ENCODE data around the gene HMX2.
"Not testable (repeated sequence)": the region's sequence is repeated elsewhere in the genome, so short reads cannot be mapped to it uniquely, and the experiment has no call there.

HMX2 gene

DNA sequence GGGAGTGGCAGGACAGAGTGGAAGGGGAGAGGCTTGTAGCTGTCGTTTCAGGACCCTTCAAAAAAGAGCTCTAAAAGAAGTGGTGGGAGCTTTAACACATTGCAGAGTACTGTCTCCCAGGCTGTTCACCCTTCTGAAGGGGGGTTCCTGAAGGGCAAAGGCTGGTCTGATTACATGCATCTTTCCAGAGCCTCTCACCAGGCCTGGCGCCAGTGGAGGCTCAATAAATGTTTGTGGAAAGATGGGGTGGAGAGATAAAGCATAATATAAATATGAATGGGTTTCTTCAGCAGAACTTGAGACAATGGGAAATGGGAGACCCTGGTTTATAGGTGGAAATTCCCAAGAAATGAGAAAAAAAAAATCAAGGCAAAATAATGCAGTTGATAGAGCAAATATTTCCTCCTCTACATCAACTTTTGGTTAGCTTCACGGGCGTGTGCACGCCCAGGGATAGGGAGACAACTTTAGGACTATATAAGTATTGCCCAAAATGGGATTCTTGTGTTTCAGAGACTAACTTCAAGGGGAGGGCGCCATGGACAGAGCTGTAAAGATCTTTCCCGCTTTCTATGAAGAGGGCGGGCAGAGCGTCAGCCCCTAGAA, 5.7 kb downstream of the HMX2 start:
- DNase-seq (ENCODE audit: low spot score), result no peak

DNA sequence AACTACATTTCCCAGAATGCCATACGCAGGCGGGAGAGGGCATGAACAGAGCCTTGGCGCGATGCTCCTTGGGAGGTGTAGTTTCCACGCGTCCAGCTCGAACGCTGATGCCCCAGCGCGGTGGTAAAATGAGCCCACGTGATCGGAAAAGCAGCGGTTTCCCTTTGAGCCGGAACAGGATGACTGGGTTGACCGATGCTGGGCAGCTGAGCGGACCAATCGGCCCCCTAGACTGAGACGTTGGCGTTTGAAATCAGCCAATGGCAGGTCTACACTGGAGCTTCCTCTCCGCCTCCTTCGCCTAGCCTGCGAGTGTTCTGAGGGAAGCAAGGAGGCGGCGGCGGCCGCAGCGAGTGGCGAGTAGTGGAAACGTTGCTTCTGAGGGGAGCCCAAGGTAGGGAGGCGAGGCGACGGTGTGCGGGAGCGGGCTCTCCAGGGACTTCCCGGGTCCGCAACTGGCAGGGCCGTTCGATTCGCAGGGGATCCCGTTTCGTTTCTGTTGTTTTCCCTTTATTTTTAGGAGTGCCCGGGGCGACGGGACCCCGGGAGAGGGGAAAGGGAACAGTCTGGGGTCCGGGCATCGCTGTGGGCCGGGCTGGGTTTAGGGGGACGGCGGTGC, 6.3 kb downstream of the HMX2 start, which contains the start of gene BUB3:
BUB3 (plus strand) TSS at position 311 of the 619 bp plus-strand sequence. CDS start 516 bp downstream, outside the sequence.
- DNase-seq (ENCODE audit: low spot score), result peak; percentile 100

DNA sequence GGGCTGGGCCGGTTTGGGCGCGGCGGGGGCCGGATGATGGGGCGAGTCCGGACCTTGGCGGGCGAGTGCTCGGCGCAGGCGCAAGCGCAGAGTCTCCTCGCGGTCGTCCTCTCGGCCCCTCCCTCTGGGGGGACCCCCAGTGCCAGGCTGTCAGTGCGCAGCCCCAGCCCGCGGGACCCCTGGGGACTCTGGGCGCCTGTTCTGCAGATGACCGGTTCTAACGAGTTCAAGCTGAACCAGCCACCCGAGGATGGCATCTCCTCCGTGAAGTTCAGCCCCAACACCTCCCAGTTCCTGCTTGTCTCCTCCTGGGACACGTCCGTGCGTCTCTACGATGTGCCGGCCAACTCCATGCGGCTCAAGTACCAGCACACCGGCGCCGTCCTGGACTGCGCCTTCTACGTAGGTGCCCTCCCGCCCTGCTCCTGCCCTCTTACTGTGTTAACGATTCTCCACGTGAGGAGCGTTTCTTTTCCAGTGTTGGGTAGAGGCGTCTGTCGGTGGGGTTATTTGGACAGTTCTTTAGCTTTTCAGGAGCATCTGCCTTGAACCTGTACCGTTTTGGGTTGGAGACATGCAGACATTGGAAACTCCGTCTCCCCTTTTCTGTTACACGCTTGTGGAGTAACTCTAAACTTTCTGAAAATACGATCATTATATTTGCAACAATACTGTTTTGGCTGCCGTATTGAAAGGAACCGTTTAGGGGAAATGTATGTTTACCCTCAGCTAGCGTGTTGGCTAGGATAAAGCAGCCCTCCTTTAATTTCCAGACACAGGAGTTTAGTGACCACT, 7.0 kb downstream of the HMX2 start:
- DNase-seq (ENCODE audit: low spot score), result no peak

DNA sequence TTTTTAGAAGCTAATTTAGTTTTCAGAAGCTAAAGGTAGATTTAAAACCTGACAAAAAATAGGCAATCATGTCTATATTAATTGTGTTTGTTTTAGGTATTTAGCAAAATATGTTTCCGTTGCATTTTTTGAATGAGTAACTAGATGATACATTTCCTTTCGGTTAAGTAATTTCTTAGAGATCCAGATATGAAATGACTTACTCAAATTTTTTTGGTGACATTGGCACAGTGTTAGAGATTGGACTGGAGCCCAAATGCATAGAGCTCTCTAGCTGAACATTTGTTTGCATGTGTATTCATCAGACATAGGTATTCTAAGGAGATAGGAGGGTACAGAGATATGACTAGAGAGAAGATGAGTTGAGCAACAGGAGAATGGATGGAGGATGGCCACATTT, 8.1 kb downstream of the HMX2 start:
- no peak for DNase-seq (ENCODE audit: low spot score)

DNA sequence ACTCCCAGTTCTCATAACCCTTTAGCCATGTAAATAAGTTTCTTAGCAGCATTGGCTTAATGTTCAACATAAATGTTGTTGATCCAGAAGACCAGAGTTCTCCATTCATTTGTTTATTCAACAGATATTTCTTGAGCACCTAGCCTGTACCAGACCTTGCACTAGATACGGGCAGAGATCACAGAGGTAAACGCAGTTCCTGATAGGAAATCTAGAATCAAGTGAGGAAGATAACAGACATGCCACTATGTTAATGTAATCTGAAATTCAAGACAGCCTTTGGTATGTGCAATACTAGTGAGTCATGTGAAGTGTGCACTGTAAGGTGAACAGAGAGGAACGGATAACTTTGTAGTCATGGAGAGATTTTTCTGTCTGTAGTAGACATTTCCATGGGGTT, 9.3 kb downstream of the HMX2 start:
- no peak for DNase-seq (ENCODE audit: low spot score)

DNA sequence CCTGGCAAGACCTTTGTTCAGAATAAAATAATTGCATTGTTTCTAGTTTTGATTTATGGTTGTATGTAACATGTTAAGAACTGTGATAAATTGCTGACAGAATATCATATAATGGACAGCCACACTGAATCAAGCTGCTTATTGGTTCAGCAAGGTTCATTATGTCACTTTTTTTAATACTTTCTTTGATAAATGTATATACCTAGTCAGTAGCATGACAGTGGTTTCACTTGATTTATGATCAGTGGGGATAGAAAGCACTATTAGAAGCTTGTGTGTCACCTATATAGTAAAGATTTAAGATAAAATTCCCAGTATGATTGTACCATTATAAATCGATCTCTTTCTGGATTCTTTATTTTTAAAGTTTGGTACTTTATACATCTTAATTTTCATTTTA, 10.7 kb downstream of the HMX2 start:
- DNase-seq (ENCODE audit: low spot score), result no peak

DNA sequence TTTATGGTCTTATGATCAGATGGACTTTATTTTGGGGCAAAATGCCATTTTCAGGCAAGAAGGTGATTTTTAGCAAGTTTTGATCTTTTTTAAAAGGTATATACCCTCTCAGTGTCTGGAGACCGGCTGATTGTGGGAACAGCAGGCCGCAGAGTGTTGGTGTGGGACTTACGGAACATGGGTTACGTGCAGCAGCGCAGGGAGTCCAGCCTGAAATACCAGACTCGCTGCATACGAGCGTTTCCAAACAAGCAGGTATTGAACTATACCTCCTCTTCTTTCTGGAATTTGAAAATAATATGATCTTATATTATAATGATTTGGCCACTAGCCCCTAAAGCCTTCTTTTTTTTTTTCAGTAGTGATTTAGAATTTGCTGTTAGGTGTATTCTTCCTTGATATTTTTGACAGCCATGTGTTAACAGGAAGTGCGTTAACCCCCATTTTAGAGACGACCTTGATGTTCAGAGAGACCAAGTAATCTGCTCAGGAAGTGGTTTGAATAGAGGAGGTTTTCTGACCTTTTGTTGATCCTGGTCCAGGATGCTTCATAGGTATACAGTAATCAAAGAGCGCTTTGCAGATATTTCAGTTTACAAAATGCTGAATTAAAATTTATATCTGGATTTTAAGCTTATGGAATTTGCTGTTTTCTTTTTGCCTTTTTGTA, 12.5 kb downstream of the HMX2 start:
- DNase-seq (ENCODE audit: low spot score), result no peak

DNA sequence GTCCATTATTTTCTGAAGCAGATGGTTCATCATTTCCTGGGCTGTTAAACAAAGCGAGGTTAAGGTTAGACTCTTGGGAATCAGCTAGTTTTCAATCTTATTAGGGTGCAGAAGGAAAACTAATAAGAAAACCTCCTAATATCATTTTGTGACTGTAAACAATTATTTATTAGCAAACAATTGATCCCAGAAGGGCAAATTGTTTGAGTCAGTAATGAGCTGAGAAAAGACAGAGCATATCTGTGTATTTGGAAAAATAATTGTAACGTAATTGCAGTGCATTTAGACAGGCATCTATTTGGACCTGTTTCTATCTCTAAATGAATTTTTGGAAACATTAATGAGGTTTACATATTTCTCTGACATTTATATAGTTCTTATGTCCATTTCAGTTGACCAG, 16.4 kb downstream of the HMX2 start:
- DNase-seq (ENCODE audit: low spot score), result no peak

DNA sequence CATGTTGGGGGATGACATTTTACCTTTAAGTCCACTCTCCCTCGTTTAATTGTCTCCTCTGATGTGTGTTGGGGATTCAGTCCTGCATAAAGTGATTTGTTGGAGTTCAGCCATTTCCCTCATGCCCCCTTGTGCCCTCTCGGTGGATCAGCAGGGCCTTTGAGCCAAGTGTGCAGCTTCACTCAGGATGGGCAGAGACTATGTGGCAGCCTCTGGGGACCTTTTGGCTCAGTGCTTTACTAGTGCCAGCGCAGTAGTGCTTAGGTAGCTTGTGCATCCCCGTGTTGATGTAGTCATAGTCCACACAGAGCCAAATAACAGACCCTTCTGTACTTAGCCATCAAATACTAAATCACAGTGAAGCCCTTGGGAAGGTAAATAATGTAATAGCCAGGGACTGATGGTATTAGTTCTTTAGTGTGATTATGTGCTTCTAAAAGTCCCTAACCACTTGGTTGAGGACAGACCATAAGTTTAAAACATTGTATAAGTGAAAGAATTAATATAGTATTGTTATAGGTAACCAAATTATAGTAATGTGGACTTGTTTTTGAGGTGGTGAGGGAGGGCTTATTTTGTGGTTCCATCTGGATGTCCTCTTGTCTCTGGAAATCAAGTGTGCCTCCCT, 17.6 kb downstream of the HMX2 start:
- no peak for DNase-seq (ENCODE audit: low spot score)

DNA sequence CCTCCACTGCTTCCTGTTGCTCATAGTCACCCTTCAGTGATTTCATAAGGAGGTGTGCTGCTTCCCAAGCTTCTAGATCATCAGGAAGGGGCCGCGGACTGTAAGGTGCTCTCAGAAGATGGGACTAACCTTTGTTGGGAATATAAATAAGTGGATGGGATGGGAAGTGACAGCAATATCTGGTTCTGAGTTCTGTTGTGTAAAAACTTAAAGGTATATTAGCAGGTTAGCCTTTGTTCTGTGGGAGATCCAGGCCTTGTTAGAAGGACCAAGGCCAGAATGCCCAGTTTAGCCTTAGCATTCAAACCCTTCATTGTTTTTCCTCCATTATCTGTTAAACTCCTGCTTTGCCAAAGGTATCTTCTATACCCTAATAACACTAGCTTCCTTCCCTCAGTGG, 18.7 kb downstream of the HMX2 start:
- no peak for DNase-seq (ENCODE audit: low spot score)

DNA sequence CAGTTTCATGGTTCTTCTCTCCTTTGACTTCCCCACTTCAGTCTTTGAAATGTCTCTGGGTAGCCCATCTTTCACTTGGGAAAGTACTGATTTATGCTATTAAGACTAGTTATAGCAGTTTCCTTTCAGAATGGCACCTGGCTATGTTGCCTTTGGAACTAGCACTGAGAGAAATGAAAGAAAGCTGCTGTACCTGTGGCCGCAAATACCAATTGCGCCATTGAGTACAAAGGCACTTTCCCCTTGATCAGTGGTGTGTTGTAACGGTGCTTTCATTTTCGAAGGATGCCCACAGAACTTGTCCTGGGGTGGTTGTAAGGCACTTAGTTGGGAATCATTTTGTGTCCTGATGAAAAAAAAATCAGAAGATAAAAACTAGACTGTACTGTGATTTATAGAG, 23.0 kb downstream of the HMX2 start:
- DNase-seq (ENCODE audit: low spot score), result no peak

DNA sequence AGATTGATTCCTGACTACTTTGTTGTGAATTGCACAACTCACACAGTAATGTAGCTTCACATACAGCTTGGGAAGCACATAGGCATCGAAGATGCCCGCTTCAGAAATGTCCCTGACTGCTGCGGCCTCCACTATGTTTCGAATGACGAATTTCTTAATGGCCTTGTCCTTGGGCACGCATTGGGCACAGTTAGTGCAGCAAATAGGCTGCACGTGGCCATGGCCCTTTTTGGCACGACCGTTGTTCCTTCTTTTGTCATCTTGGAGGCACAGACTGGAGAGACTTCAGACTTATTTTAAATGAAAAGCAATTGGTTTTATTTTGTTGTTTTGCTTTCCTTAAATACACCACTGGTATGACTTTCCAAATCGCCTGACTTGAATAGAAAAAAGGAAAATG, 23.7 kb downstream of the HMX2 start:
- not testable (repeated sequence) for DNase-seq (ENCODE audit: low spot score)

DNA sequence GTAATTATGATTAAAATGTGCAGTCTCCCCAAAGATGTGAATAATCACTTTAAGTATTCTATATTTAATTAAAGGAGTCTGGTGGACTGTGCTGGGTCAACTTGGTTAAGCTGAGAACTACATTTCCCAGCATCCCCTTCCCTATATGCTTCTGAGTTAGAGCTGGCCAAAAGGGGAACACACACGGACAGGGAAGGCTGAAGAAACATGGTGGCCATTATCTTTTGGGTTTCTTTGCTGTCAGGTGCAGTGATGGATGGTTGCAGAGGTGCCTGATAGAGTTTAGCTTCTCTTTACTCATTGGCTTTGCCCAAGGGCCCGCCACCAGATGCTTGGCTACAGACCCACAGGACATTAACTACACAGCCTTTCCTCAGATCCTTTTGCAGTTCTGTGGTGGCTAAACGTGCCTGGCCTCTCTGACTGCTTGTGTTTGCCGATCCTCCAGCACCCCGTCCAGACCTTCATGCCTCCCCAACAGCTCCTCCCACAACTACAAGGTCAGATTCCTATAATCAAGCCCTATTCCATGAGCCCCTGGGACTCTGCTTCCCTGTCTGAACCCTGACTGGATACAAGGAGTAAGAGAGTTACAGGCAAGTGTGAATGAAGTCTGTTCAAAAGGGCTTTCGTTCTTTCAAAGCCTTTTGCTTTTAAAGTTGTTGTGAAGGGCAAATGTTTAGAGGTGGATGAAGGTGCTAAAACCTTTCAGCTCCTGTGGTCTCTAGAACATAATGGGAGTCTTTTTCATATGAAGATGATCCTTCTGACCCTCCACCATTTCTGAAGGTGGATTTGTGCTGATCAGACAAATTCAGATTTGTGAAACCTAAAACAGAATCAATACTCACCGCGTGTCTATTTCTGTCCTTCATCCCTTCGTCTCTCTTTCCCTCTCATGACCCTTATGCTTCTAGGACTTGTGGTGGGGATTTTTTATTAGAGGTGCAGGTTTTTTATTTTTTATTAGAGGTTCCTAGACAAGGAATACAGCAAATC, 27.8 kb downstream of the HMX2 start:
- no peak for DNase-seq (ENCODE audit: low spot score)

DNA sequence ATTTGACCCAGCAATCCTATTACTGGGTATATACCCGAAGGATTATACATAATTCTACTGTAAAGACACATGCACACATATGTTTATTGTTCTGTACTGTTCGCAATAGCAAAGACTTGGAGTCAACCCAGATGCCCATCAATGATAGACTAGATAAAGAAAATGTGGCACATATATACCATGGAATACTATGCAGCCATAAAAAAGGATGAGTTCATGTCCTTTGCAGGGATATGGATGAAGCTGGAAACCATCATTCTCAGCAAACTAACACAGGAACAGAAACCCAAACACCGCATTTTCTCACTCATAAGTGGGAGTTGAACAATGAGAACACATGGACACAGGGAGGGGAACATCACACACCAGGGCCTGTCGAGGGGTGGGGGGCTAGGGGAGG, 30.5 kb downstream of the HMX2 start:
- not testable (repeated sequence) for DNase-seq (ENCODE audit: low spot score)

DNA sequence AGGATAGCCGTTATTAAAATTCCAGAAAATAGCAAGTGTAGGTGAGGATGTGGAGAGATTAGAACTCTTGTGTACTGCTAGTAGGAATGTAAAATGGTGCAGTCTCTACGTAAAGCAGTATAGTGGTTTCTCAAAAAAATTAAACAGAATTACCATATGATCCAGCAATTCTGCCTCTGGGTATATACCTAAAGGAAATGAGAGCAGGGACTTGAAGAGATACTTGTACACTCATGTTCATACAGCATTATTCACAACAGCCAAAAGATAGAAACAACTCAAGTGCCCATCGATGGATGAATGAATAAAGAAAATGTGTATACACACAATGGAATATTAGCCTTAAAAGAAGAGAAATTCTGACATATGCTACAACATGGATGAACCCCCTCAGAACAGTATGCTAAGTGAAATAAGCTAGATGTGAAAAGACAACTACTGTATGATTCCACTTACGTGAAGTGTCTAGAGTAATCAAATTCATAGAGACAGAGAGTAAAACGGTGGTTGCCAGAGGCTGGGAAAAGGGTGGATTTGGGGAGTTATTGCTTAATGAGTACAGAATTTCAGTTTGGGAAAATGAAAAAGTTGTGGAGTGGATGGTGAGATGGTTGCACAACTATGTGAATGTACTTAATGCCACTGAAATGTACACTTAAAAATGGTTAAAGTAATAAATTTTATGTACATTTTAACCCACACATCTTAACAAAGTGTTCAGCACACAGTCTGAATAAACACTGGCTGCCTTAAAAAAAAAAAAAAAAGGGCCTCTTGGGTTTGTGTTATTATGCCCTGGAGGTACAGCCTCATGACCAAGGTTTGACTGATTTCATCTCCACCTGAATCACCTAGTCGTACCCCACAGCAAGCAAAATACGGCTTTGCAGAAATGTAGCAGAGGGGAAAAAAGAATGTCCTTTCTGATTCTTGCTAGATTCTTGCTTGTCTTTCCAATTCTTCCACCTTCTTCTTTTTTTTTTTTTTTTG, 32.5 kb downstream of the HMX2 start:
- DNase-seq (ENCODE audit: low spot score), result no peak

DNA sequence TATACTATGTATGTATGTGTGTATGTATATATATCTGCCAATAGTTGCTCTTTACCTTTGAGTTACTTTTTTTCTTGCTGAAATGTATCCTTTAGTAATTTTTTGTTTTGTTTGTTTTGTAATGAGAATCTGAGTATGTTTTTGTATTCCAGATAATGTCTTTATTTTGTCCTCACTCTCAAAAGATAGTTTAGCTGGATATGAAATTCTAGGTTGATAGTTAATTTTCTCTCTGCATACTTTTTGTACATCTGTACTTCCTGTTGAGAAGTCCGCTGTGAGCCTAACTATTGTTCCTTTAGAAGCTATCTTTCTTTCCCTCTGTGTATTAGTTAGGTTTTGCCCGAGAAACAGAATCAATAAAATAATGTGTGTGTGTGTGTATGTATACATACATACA, 35.8 kb downstream of the HMX2 start:
- no peak for DNase-seq (ENCODE audit: low spot score)

DNA sequence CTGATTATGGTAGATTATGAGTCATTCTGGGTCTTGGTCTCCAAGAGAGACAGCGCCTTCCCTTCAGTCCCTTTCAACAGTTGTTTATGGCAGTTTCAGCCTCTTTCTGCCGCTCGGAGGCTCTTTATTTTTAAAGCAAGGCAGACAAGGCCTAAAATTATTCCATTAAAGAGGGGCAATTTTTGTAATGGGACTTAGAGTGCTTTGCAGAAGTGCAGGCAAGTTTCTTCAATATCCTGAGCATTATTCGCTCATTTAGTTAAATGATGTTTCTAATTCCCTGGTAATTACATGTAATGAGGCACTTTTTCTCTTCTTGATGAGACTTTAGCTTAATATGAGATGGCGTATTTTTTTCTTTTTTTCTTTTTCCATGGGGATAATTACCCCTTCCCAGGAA, 39.8 kb downstream of the HMX2 start:
- no peak for DNase-seq (ENCODE audit: low spot score)

DNA sequence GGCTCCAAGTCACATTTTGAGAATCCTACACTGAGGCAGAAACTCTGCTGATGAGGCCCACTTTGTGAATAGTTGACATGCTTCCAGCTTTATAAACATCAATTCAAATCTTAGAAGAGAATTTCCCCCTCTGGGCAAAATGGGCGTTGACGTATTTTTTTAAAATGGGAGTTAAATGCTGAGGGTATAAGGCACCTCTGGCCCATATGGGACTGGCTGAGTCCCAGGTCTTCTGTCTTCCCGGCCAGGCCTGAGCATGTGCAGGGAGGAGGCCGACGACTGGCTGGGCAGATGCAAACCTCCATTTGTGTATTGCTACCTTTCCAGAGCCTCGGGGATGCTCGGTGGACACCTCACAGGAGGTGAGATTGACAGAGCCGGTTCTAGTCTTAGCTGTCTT, 44.0 kb downstream of the HMX2 start:
- no peak for DNase-seq (ENCODE audit: low spot score)

DNA sequence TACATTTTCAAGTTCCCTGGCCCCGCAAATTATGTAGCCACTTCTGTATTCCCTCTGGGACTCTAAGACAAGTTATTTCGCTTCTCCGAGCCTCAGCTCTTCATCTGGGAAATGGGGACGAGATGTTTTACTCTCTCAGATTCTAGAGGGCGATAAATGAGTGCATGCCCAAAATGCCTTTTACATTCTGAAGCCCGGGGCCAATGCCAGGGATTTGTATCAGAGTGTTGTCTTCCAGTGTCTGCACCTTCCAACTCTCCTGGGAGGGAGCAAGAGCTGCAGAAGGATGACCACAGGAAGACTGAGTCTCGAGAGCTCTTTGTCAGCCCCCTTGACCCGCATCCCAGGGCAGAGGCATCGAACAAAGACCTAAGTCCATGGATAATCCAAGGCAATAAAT, 46.1 kb downstream of the HMX2 start:
- no peak for DNase-seq (ENCODE audit: low spot score)
